ENCODE data around the gene MAML1. TPM values are rescaled to one million over a fixed set of nuclear protein-coding genes. Genes with fewer than 3 reads are reported as not detected.

MAML1 gene
- total RNA-seq, 1 donor from 2014 or later = 26.0 TPM

- Histone ChIP-seq H3K4me3 (ENCODE audit: insufficient read depth, low read depth, low read length) (no peak overlapping the region), H2AFZ (ENCODE audit: low read depth, low read length) (no peak overlapping the region), H3K4me1 (ENCODE audit: insufficient read depth, low read length) (peaks cover 5% of the 10 kb centered on the region), H4K20me1 (ENCODE audit: insufficient read depth, low read length) (peaks cover 42% of the 10 kb centered on the region), H3K4me2 (ENCODE audit: low read length) (no peak overlapping the region), H3K27me3 (ENCODE audit: insufficient read depth, low read length) (no peaks in the 10 kb centered on the region), H3K27ac (ENCODE audit: low read depth, low read length) (no peak overlapping the region), H3K9me3 (ENCODE audit: insufficient read depth, low read depth, low read length) (no peaks in the 10 kb centered on the region), H3K36me3 (ENCODE audit: insufficient read depth, low read length) (peaks cover 44% of the 10 kb centered on the region), H3K9ac (ENCODE audit: low read length) (no peak overlapping the region), H3K79me2 (ENCODE audit: insufficient read depth, low read length) (peaks cover 32% of the 10 kb centered on the region)
- FAIRE-seq (no peak), DNase-seq (ENCODE audit: low read depth) (no peak)
- H3K36me3 Mint-ChIP-seq (ENCODE audit: low read depth, unreplicated experiment) = peaks cover 7% of the 10 kb centered on the region
- no peak overlapping the region for H3K27ac Mint-ChIP-seq (ENCODE audit: unreplicated experiment)
- H3K4me3 Mint-ChIP-seq (ENCODE audit: unreplicated experiment) = peak overlapping the region; percentile 3
- no peaks in the 10 kb centered on the region for H3K9me3 Mint-ChIP-seq (ENCODE audit: unreplicated experiment)
- TF ChIP-seq CTCF (IDR thresholded peaks at IDR 0.05; ENCODE audit: insufficient read depth, low read depth, low read length) (no peak), EZH2 (IDR thresholded peaks at IDR 0.05; ENCODE audit: insufficient read depth, low read length) (no peak)
- peaks cover 14% of the 10 kb centered on the region for H3K4me1 Mint-ChIP-seq (ENCODE audit: low read depth, unreplicated experiment)
- H3K27me3 Mint-ChIP-seq (ENCODE audit: low read depth, unreplicated experiment) = no peaks in the 10 kb centered on the region
Measured at GRCh38 chr5:179730852-179731251, 1.8 kb upstream of the MAML1 start.

GRCh38 chr5:179731791-179732411 lies 721 bp upstream of the MAML1 start:
- peaks cover 5% of the 10 kb centered on the region for H3K4me1 ChIP-seq (ENCODE audit: insufficient read depth, low read length)
- TF ChIP-seq EZH2 (IDR thresholded peaks at IDR 0.05; ENCODE audit: insufficient read depth, low read length) = no peak
- TF ChIP-seq CTCF (IDR thresholded peaks at IDR 0.05; ENCODE audit: insufficient read depth, low read depth, low read length) = no peak
- H4K20me1 ChIP-seq (ENCODE audit: insufficient read depth, low read length) = peaks cover 44% of the 10 kb centered on the region
- peak overlapping the region; percentile 11 for H3K9ac ChIP-seq (ENCODE audit: low read length)
- no peaks in the 10 kb centered on the region for H3K27me3 ChIP-seq (ENCODE audit: insufficient read depth, low read length)
- peak overlapping the region; percentile 65 for H3K4me2 ChIP-seq (ENCODE audit: low read length)
- FAIRE-seq (no peak), DNase-seq (ENCODE audit: low read depth) (peak; percentile 78)
- H3K9me3 ChIP-seq (ENCODE audit: insufficient read depth, low read depth, low read length) = no peaks in the 10 kb centered on the region
- peak overlapping the region; percentile 39 for H3K4me3 ChIP-seq (ENCODE audit: insufficient read depth, low read depth, low read length)
- H3K27ac ChIP-seq (ENCODE audit: low read depth, low read length) = peak overlapping the region; percentile 33
- Mint-ChIP-seq H3K27me3 (ENCODE audit: low read depth, unreplicated experiment) (no peaks in the 10 kb centered on the region), H3K4me3 (ENCODE audit: unreplicated experiment) (peak overlapping the region; percentile 79), H3K4me1 (ENCODE audit: low read depth, unreplicated experiment) (peaks cover 15% of the 10 kb centered on the region), H3K27ac (ENCODE audit: unreplicated experiment) (peak overlapping the region; percentile 78), H3K9me3 (ENCODE audit: unreplicated experiment) (no peaks in the 10 kb centered on the region), H3K36me3 (ENCODE audit: low read depth, unreplicated experiment) (peaks cover 7% of the 10 kb centered on the region)
- H3K36me3 ChIP-seq (ENCODE audit: insufficient read depth, low read length) = peaks cover 39% of the 10 kb centered on the region
- no peak overlapping the region for H2AFZ ChIP-seq (ENCODE audit: low read depth, low read length)
- H3K79me2 ChIP-seq (ENCODE audit: insufficient read depth, low read length) = peaks cover 42% of the 10 kb centered on the region

Measured in astrocyte (in vitro differentiated cells and primary cell).